ENCODE results near the gene PDZD8.

PDZD8 gene

DNA sequence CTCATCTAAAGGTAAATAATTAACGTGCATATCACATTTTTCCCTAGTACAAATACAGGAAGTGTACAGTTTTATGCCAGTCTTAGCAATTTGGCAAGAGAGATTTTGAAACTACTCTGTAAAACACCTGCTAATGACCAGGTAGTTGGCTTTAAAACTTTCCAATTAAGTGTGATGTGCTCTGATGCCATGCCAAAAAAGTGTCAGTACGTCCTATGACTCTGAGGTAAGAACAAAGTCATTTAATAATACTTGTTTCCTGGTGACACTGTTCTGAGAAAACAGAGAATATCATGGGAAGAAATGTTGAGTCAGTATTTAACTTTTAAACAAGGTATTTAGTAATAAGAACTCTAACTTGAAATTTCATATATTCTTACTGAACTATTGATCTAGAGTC is 9.6 kb downstream of the PDZD8 start:
- Histone ChIP-seq H3K4ac (ENCODE audit: low read depth, low read length) (no peak overlapping the region), H4K91ac (ENCODE audit: low read depth, low read length) (no peak overlapping the region), H3K9ac (ENCODE audit: low read length) (no peak overlapping the region), H3K36me3 (ENCODE audit: control insufficient read depth in 1 of 2, insufficient read depth in 2 of 2, low read length in 2 of 2) (no peaks in the 10 kb centered on the region), H2BK120ac (ENCODE audit: insufficient read depth, low read length, poor library complexity) (no peak overlapping the region), H2BK12ac (ENCODE audit: low read length) (no peak overlapping the region), H4K12ac (ENCODE audit: low read depth, low read length) (no peak overlapping the region), H2AK5ac (ENCODE audit: low read length) (no peak overlapping the region), H2AFZ (ENCODE audit: insufficient read depth, low read length, poor library complexity) (no peak overlapping the region), H3K27me3 (ENCODE audit: insufficient read depth, low read length) (no peaks in the 10 kb centered on the region), H2BK5ac (ENCODE audit: low read depth, low read length, poor library complexity) (no peak overlapping the region), H4K8ac (ENCODE audit: low read depth, low read length) (no peak overlapping the region), H3K23ac (ENCODE audit: low read length) (no peak overlapping the region), H3K79me2 (ENCODE audit: control insufficient read depth, insufficient read depth, low read length, poor library complexity) (no peaks in the 10 kb centered on the region), H3K18ac (ENCODE audit: low read length) (no peak overlapping the region), H3K79me1 (ENCODE audit: low read length) (no peaks in the 10 kb centered on the region), H3K14ac (ENCODE audit: low read length) (no peak overlapping the region), H3K4me1 (ENCODE audit: control insufficient read depth in 1 of 2, insufficient read depth in 2 of 2, low read length in 2 of 2) (no peaks in the 10 kb centered on the region), H3K27ac (ENCODE audit: low read depth, low read length) (no peak overlapping the region), H3K4me3 (ENCODE audit: low read depth, low read length) (no peak overlapping the region), H3K9me3 (ENCODE audit: insufficient read depth, low read depth, low read length) (no peaks in the 10 kb centered on the region), H3K4me2 (ENCODE audit: low read length) (no peak overlapping the region)
- WGBS (ENCODE audit: extremely low coverage, insufficient coverage, insufficient read length), result no CpG with 5 or more reads among the region's 2 CpGs
- DNase-seq, result no peak

DNA sequence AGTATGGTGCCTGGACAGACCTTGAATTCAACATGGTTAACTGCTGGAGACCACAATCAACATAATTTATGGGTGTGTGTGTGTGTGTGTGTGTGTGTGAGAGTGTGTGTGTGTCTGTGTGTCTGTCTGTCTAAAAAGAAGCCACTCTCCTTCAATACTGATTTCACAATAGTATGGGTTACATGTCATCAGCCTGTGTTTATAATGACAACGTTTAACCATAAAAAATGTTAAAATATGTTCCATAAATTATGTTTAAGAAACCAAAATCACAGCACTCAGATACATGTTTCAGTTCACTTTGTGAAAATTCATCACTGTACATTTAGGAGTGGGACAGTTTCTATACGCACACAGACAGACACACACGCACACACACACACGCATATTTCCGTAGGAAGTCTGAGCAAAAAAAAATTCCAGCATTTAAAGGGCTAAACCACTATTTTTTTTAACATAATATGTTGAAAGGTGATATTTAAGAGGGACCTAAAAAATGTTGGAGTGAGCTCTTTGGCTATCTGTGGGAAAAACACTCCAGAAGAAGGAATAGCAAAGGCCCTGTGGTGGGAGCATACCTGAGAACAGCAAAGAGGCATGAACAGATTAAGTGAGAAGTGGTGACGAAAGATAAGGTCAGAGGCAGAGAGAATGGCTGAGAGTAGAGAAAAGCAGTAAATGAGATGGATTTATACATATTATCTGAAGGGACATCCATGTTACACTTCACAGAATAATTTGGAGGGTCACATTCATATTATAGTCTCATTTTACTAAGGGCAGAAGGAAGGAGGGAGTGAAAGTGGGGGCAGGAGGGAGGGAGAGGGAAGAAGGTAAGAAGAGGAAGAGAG is 10.9 kb downstream of the PDZD8 start:
- DNase-seq, result peak in 1 of 2 donors; percentile 45
- H3K18ac ChIP-seq (ENCODE audit: low read length), result no peak overlapping the region
- no peak overlapping the region for H3K14ac ChIP-seq (ENCODE audit: low read length)
- no CpG with 5 or more reads among the region's 6 CpGs for WGBS (ENCODE audit: extremely low coverage, insufficient coverage, insufficient read length)
- H4K91ac ChIP-seq (ENCODE audit: low read depth, low read length), result no peak overlapping the region
- no peak overlapping the region for H4K8ac ChIP-seq (ENCODE audit: low read depth, low read length)
- H3K79me1 ChIP-seq (ENCODE audit: low read length), result no peaks in the 10 kb centered on the region
- no peaks in the 10 kb centered on the region for H3K9me3 ChIP-seq (ENCODE audit: insufficient read depth, low read depth, low read length)
- no peak overlapping the region for H2BK120ac ChIP-seq (ENCODE audit: insufficient read depth, low read length, poor library complexity)
- H2AFZ ChIP-seq (ENCODE audit: insufficient read depth, low read length, poor library complexity), result no peak overlapping the region
- H2BK12ac ChIP-seq (ENCODE audit: low read length), result no peak overlapping the region
- no peak overlapping the region for H3K4ac ChIP-seq (ENCODE audit: low read depth, low read length)
- no peak overlapping the region for H3K4me2 ChIP-seq (ENCODE audit: low read length)
- no peaks in the 10 kb centered on the region for H3K36me3 ChIP-seq (ENCODE audit: control insufficient read depth in 1 of 2, insufficient read depth in 2 of 2, low read length in 2 of 2)
- H3K27ac ChIP-seq (ENCODE audit: low read depth, low read length), result no peak overlapping the region
- no peak overlapping the region for H2AK5ac ChIP-seq (ENCODE audit: low read length)
- H3K79me2 ChIP-seq (ENCODE audit: control insufficient read depth, insufficient read depth, low read length, poor library complexity), result no peaks in the 10 kb centered on the region
- H3K4me1 ChIP-seq (ENCODE audit: control insufficient read depth in 1 of 2, insufficient read depth in 2 of 2, low read length in 2 of 2), result no peaks in the 10 kb centered on the region
- H3K27me3 ChIP-seq (ENCODE audit: insufficient read depth, low read length), result no peaks in the 10 kb centered on the region
- H3K4me3 ChIP-seq (ENCODE audit: low read depth, low read length), result no peak overlapping the region
- no peak overlapping the region for H4K12ac ChIP-seq (ENCODE audit: low read depth, low read length)
- H3K9ac ChIP-seq (ENCODE audit: low read length), result no peak overlapping the region
- H3K23ac ChIP-seq (ENCODE audit: low read length), result no peak overlapping the region
- H2BK5ac ChIP-seq (ENCODE audit: low read depth, low read length, poor library complexity), result no peak overlapping the region

DNA sequence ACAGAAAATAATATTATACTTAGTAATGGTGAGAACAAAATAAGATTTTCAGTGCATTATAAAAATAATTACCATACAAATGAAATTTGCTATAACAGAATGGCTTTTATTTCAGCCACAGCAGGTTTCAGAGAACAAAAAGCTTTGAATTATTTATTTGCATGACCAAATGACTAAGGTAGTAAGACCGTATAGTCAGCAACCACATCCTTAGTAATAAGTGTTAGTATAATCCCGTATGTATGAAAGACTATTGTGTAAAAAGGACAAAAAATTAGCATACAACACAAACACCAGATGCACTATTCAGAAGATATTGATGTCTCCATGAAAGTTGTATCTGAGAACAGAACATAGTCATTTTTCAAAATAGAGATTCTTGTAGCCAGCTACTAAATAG is 12.2 kb downstream of the PDZD8 start:
- no peak overlapping the region for H3K27ac ChIP-seq (ENCODE audit: low read depth, low read length)
- no peak overlapping the region for H3K4me2 ChIP-seq (ENCODE audit: low read length)
- H3K4ac ChIP-seq (ENCODE audit: low read depth, low read length), result no peak overlapping the region
- no peak overlapping the region for H4K91ac ChIP-seq (ENCODE audit: low read depth, low read length)
- no peak overlapping the region for H3K9ac ChIP-seq (ENCODE audit: low read length)
- H3K36me3 ChIP-seq (ENCODE audit: control insufficient read depth in 1 of 2, insufficient read depth in 2 of 2, low read length in 2 of 2), result no peaks in the 10 kb centered on the region
- H2AK5ac ChIP-seq (ENCODE audit: low read length), result no peak overlapping the region
- DNase-seq, result no peak
- H3K4me3 ChIP-seq (ENCODE audit: low read depth, low read length), result no peak overlapping the region
- no peak overlapping the region for H3K23ac ChIP-seq (ENCODE audit: low read length)
- H2BK12ac ChIP-seq (ENCODE audit: low read length), result no peak overlapping the region
- H2BK5ac ChIP-seq (ENCODE audit: low read depth, low read length, poor library complexity), result no peak overlapping the region
- no peaks in the 10 kb centered on the region for H3K9me3 ChIP-seq (ENCODE audit: insufficient read depth, low read depth, low read length)
- H2AFZ ChIP-seq (ENCODE audit: insufficient read depth, low read length, poor library complexity), result no peak overlapping the region
- no peak overlapping the region for H2BK120ac ChIP-seq (ENCODE audit: insufficient read depth, low read length, poor library complexity)
- H3K14ac ChIP-seq (ENCODE audit: low read length), result no peak overlapping the region
- no peaks in the 10 kb centered on the region for H3K79me2 ChIP-seq (ENCODE audit: control insufficient read depth, insufficient read depth, low read length, poor library complexity)
- no peak overlapping the region for H4K12ac ChIP-seq (ENCODE audit: low read depth, low read length)
- H3K18ac ChIP-seq (ENCODE audit: low read length), result no peak overlapping the region
- no peak overlapping the region for H4K8ac ChIP-seq (ENCODE audit: low read depth, low read length)
- no peaks in the 10 kb centered on the region for H3K4me1 ChIP-seq (ENCODE audit: control insufficient read depth in 1 of 2, insufficient read depth in 2 of 2, low read length in 2 of 2)
- H3K79me1 ChIP-seq (ENCODE audit: low read length), result no peaks in the 10 kb centered on the region
- no CpG with 5 or more reads among the region's 2 CpGs for WGBS (ENCODE audit: extremely low coverage, insufficient coverage, insufficient read length)
- H3K27me3 ChIP-seq (ENCODE audit: insufficient read depth, low read length), result no peaks in the 10 kb centered on the region

DNA sequence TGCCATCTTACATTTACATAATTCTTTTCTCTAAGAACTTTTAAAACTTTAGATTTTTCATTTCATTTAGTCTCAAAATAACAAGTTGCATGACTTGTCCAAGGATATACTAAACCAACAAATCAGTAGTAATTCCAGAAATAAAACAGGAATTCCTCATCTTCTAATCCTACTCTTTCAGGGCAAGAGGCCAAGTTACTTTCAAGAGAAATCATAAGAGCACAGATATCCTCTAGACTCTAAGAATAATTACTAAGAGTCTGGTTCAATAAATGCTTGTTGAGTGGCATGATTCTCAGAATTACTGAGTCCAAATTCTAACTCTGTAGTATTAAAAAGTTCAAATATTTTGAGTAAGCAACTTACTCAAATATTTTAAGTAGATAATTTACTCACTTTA is 12.9 kb downstream of the PDZD8 start:
- no peak overlapping the region for H3K27ac ChIP-seq (ENCODE audit: low read depth, low read length)
- H3K4ac ChIP-seq (ENCODE audit: low read depth, low read length), result no peak overlapping the region
- no peak overlapping the region for H3K4me3 ChIP-seq (ENCODE audit: low read depth, low read length)
- no peak overlapping the region for H2AFZ ChIP-seq (ENCODE audit: insufficient read depth, low read length, poor library complexity)
- no peak overlapping the region for H2BK5ac ChIP-seq (ENCODE audit: low read depth, low read length, poor library complexity)
- H4K8ac ChIP-seq (ENCODE audit: low read depth, low read length), result no peak overlapping the region
- H2AK5ac ChIP-seq (ENCODE audit: low read length), result no peak overlapping the region
- H3K36me3 ChIP-seq (ENCODE audit: control insufficient read depth in 1 of 2, insufficient read depth in 2 of 2, low read length in 2 of 2), result no peaks in the 10 kb centered on the region
- no peak overlapping the region for H3K18ac ChIP-seq (ENCODE audit: low read length)
- DNase-seq, result no peak
- no peaks in the 10 kb centered on the region for H3K79me1 ChIP-seq (ENCODE audit: low read length)
- H3K4me1 ChIP-seq (ENCODE audit: control insufficient read depth in 1 of 2, insufficient read depth in 2 of 2, low read length in 2 of 2), result no peaks in the 10 kb centered on the region
- no peaks in the 10 kb centered on the region for H3K9me3 ChIP-seq (ENCODE audit: insufficient read depth, low read depth, low read length)
- H2BK120ac ChIP-seq (ENCODE audit: insufficient read depth, low read length, poor library complexity), result no peak overlapping the region
- no peak overlapping the region for H4K91ac ChIP-seq (ENCODE audit: low read depth, low read length)
- H3K4me2 ChIP-seq (ENCODE audit: low read length), result no peak overlapping the region
- no peak overlapping the region for H3K14ac ChIP-seq (ENCODE audit: low read length)
- H3K27me3 ChIP-seq (ENCODE audit: insufficient read depth, low read length), result no peaks in the 10 kb centered on the region
- no peak overlapping the region for H3K23ac ChIP-seq (ENCODE audit: low read length)
- no peaks in the 10 kb centered on the region for H3K79me2 ChIP-seq (ENCODE audit: control insufficient read depth, insufficient read depth, low read length, poor library complexity)
- no peak overlapping the region for H4K12ac ChIP-seq (ENCODE audit: low read depth, low read length)
- H2BK12ac ChIP-seq (ENCODE audit: low read length), result no peak overlapping the region
- no peak overlapping the region for H3K9ac ChIP-seq (ENCODE audit: low read length)
